Measurements from ENCODE around the gene ATG5.
A peak's percentile ranks its signal among the peaks of the same experiment; 100 is the strongest.
"Not testable (repeated sequence)": the region's sequence is repeated elsewhere in the genome, so short reads cannot be mapped to it uniquely, and the experiment has no call there.

Gene ATG5

GRCh38 chr6:106256201-106256968, 69.2 kb downstream of the ATG5 start:
- no peak for DNase-seq

DNA sequence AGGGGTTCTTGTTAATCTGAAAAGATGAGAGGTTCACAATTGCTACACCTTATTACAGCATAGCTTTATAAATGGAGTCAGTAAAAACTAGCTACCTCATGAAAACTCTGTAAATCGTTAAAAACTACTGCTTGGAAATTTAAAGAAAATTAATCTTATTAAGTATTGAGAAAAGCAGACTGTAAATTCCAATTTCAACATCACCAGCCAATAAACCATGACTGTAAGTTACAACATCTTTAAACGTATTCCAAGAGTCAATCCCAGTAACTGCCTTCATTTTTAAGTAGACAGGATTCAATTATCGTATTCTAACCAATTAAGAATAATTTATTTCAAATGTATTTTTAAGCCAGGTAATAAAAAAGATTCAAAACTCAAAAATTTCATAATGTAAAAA, 70.3 kb downstream of the ATG5 start:
- no peak for DNase-seq

GRCh38 chr6:106254636-106255035, 70.9 kb downstream of the ATG5 start:
- no peak for DNase-seq

DNA sequence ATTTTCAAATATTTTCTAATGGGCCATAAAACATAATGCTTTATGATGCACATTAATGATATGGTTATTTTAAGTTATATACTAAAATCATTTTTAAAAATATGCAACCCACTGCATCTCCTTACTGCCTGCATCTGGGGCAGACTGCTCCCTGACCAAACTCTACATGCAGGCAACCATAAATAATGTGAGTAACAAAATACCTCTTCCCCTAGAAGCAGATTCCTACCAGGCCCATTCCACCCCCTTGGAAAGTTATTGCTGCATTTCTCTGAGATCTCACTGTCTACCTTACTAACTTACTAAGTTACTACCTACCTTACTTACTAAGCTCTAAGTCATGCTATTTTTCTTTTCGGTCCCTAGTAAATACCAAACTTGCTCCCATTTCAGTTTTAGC, 71.8 kb downstream of the ATG5 start:
- DNase-seq: no peak

- no peak for DNase-seq
These were observed 72.4 kb downstream of the ATG5 start for GRCh38 chr6:106253172-106253571.

DNA sequence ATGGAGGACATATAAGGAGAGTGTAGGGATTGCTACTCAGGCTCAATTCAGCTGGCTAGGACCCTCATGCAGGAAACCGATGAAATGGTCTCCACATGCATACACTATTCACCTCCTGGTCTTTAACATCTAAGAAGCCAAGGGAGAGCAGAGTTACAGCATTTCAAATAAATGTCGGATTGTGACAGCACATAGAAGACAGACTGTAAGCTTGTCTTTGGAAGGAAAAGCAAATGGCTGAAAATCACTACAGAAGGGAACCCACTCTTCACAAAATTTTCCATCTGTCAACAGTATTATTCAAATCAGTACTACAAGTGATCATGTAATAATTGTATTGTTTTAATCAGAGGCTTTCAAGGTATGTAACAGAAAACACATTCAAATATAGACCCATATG, 72.9 kb downstream of the ATG5 start:
- DNase-seq: no peak

DNA sequence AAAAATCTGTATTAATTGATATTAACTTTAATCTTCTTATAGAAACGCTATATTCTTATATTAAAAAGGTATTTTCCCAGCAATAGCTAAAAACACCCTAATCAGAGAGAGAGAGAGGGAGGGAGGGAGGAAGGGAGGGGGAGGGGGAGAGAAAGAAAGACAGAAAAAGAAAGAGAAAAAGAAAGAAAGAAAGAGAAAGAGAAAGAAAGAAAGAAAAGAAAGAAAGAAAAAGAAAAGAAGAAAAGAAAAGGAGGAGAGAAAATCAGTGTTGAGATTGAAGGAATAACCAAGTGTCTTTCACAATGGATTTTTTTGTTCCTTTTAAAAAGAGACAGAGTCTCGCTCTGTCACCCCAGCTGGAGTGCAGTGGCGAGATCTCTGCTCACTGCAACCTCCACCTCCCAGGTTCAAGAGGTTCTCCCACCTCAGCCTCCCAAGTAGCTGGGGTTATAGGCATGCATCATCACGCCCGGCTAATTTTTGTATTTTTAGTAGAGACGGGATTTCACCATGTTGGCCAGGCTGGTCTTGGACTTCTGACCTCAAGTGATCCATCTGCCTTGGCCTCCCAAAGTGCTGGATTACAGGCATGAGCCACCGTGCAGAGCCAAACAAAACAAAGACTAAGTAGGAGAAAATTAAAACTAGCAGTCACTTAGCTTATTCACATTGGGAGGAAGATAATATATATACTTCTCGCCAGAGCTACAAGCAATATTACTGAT, 73.9 kb downstream of the ATG5 start:
- not testable (repeated sequence) for DNase-seq

DNA sequence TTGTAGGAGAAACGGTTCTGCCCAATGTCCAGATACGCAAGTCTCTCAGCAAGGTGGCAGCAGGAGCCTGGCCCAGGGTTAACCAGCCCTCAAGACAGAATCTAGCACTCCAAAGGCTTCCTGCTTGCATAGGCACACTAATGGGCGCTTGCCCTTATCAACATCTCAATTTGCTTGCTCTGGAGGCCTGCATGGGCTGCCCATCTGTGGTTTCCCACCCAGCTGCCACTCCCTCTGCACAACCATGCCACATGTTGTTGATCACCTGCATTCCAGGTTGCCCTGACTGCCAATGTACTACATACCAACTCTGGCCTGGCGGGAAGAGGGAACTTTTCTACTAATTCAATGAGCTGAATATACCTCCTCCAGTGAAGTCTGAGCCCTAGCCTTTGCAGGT, 74.6 kb downstream of the ATG5 start:
- DNase-seq: no peak

- no peak for DNase-seq
These were observed 75.9 kb downstream of the ATG5 start for GRCh38 chr6:106249658-106250057.

- no peak for DNase-seq
These were observed 77.8 kb downstream of the ATG5 start for GRCh38 chr6:106247733-106248132.

DNA sequence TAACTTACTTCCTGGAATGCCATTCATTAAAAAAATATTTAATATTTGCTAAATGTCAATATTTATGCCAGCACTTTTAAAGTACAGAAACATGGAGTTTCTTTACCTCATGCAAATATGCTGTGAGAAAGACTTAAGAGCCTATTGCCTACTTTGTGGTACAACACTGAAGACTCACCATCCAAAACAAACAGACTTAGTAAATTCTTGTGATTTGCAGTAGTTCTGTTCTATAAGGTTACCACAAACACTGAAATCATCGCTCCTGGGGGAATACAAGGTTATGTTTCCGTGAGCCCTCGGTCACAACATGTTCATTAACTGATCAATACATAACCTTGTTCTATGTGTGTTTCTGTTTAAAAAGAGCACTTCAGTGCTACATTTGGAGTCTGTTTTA, 78.3 kb downstream of the ATG5 start:
- no peak for DNase-seq

GRCh38 chr6:106244931-106245330, 80.6 kb downstream of the ATG5 start:
- no peak for DNase-seq

DNA sequence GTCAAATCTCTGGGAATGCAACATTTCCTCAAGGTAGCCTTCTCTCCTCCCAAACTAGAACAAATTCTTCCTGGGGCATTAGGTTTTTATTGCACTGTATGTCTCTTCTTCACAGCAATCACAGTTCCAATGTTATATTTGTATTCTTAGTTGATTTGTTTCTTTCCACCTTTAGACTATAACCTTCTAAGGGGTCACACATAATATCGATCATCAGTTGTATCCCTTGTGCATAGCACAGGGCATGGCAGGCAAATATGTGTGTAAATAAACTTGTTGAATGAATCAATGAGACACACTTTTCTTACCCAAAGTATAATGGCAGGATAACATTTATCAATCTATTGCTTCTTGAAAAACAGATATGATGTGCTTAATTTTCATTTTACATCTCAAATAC, 81.0 kb downstream of the ATG5 start:
- no peak for DNase-seq

DNA sequence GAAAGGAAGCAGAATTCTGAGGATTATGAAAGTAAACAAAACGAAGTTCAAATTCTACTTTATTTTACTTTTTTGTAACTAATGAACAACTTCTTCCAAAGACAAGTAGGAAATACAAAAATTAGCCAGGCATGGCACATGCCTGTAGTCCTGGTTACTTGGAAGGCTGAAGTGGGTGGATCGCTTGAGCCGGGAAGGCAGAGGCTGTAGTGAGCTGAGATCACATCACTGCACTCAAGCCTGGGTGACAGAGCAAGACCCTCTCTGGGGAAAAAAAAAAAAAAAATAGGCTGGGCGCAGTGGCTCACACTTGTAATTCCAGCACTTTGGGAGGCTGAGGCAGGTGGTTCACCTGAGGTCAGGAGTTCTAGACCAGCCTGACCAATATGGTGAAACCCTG, 82.3 kb downstream of the ATG5 start:
- no peak for DNase-seq

GRCh38 chr6:106241498-106241897, 84.1 kb downstream of the ATG5 start:
- no peak for DNase-seq

DNA sequence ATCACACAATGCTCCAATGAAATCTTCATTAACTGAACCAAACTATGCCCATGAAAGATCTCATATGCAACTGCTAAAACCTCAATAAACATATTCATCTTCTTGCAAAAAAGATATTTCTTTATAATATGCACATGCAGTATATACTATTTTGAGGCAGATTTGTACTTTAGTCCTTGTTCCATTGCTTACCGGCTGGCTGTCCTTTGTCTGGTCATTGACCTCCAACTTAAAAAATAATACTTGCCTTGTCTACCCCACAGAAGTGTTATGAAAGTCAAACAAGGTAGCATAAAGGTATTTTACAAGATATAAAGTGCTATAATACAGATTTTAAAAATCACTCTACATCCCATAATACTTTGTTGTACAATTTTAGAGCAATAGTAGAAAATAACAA, 88.3 kb downstream of the ATG5 start:
- no peak for DNase-seq

- not testable (repeated sequence) for DNase-seq
These were observed 95.6 kb downstream of the ATG5 start for GRCh38 chr6:106229876-106230445.

GRCh38 chr6:106227612-106228507, 97.7 kb downstream of the ATG5 start:
- no peak for DNase-seq

DNA sequence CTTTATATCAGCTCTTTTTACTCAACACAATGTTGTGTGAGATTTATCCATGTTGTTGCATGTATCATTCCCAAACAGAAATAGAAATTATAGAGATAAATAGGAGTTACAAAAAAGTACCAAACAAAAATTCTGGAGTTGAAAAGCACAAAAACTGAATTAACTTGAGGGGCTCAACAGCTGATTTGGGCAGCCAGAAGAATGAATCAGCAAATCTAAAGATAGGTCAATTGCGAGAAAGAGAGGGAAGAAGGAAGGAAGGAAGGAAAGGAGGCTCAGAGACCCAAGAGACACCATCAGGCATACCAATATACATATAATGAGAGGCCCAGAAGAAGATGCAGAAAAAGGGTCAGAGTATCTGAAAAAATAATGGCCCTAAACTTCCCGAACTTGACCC, 98.9 kb downstream of the ATG5 start:
- no peak for DNase-seq

DNA sequence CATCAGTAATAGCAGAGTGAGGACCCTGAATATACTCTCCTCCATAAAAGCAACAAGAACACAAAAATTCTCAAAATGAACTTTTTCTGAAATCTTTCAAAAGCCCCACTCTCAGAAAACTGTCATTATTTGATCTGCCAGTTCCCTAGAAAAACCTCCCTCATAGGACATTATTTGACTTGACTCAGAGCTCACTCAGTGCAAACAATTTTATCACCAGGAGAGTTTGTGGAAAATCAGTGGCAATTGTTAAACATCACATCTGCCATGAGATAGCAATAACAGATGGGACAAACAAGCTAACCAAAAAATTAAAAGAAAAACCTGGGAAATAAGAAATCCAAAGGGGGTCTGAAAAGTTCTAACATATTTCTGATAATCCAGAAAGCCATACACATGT, 100.0 kb downstream of the ATG5 start:
- no peak for DNase-seq

GRCh38 chr6:106223300-106223930, 102.1 kb downstream of the ATG5 start:
- peak; percentile 83 for DNase-seq

DNA sequence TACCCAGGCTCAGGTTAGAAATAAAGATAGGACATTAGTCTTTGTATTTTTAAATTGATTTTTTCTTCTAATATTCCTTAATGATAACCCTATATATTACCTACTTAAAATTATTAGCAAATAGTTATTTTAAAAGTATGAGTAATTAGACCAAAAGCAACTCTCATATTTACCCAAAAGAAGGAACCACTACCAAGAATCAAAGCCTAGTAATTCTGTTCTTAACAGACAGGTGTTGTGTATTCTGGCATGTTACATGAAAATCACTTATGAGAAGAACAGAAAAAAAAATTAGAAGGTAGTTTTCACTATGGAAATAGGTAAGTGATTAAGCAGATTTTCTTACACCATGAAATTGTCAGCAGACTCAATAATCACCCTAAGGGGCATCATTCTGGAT, 105.1 kb downstream of the ATG5 start:
- DNase-seq: no peak

DNA sequence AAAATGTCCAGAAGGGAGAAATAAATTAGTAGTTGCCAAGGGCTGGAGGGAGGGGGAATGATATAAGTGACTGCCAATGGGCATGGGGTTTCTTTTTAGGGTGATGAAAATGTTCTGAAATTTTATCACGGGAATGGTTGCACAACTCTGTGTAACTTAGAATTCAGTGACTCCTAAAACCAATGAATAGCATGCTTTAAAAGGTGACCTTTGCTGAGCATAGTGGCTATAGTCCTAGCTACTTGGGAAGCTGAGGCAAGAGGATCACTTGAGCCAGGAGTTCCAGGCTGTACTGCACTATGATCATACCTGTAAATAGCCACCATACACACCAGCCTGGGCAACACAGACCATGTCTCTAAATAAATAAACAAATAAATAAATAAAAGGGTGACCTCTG, 109.0 kb downstream of the ATG5 start:
- no peak for DNase-seq

Data from CD4-positive, alpha-beta T cell treated with Interleukin-6 for 4 hours (primary cell).